SW480 (cell line): ENCODE data around the gene SFMBT2.
"Not testable (repeated sequence)": the region's sequence is repeated elsewhere in the genome, so short reads cannot be mapped to it uniquely, and the experiment has no call there.

Experiments
- DNase-seq: peaks from one replicate; pipeline ENCODE4 v3.0.0-alpha.2; 2016; ENCODE audit warnings: low spot score

Gene SFMBT2

GRCh38 chr10:7401156-7401555 is 9.7 kb downstream of the SFMBT2 start:
- no peak for DNase-seq

DNA sequence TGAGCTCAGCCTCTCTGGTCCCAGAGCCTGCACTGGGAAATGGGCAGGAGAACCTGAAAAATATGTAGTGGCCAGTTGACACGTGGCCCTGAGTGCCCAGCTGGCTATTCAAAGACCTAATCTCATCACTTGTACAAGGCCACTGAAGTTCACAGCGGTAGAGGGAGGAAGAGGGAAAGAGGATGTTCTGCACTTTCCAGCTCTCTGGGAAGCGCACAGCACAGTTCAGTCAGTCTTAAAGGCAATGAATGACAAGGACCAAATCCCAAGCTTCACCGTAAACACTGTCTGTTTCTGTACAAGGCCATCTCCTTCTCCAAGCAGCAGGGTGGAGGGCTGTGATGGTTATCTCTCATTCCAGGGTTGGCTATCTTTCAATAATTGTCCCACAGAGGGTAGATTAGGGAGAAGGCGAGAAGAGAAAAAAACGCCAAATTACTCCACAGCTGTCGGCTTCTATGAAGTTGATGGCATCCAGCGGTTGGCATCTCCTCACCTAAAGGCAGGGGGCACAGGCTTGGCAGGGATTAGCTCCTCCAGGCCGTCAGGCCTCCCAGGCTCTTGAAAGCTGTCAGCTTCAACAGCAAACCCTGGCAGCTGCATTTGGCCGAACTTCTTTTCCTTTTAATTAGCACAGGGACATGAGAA is 10.6 kb downstream of the SFMBT2 start:
- DNase-seq, result no peak

GRCh38 chr10:7399533-7399932 is 11.3 kb downstream of the SFMBT2 start:
- no peak for DNase-seq

DNA sequence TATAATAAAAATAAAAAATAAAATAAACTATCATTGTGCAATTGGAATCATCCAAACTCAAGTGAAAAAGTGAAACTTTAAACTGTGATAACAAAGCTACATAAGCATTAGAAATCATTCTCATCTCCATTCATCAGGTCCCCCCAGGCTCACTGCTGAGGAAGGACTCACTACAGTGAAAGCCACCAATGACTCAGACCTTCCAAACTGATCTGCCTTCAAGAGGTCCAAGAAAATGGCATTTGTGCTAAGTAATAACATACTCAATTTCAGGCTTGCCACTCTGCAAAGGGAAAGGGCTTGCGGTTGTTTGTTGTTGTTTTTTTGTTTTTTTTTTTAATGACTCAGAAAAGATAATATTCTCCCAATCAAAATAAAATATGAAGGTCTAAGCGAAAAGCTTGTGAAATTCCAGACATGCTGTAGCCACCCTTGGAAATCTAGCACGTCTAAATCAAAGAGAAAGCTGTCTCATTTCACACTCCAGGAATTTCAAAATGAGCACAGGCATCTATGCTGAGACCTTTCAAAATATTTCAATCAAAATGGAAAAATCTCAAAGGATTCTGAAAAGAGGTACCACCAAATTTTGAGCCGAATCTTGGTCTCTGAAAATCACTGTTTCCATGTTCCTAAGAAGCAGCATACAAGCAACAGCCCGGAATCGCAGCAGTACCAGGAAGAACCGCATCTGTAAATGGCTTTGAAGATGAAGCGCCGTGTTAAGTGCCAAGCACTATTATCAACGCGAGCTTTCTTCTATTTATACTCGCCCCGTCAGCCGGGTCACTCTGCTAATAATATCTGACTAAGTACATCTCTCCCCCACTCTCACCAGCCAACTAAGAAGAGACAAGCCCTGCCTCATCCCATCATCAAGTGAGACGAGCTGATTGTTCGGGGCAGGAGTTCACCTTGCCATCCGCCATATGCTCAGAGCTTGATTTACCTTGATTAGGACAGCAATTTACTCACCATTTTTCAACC is 13.5 kb downstream of the SFMBT2 start:
- no peak for DNase-seq

- not testable (repeated sequence) for DNase-seq
Observed at GRCh38 chr10:7392301-7392700, 18.5 kb downstream of the SFMBT2 start.

DNA sequence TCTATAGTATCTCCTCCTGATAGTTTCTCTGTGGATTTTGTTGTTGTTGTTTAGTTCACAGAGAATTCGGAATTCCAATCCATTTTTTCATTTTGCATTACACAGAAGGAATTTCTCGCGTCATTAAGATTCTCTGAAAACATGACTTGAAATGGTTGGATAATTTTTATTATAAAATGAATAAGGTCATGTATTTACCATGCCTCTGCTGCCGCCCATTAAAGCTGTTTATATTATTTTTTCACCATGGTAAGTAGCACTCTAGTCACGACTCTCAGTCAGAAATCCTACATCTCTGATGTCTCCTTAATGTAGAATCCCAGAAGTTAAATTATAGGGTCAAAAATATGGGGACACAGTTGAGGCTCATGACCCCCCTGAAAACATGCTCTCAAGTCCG is 19.1 kb downstream of the SFMBT2 start:
- DNase-seq, result no peak

GRCh38 chr10:7390689-7391110 is 20.1 kb downstream of the SFMBT2 start:
- not testable (repeated sequence) for DNase-seq

- DNase-seq, result no peak
Observed at GRCh38 chr10:7389844-7390243, 21.0 kb downstream of the SFMBT2 start.

- no peak for DNase-seq
Observed at GRCh38 chr10:7389346-7389745, 21.5 kb downstream of the SFMBT2 start.

DNA sequence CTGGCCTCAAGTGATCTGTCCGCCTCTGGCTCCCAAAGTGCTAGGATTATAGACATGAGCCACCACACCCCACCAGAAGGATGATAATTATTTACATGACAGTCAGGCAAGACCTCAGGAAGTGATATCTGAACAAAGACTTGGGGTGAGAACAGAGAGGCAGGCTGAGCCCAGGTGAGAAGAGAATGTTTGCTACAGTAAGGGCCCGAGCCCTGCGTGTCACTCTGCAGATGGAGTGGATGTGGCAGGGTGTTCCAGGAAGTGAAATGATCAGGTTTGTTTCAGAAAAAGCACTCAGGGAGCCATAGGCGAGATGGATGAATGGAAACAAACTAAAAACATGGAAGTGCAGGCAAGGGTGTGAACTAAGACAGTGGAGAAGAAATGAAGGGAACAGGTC is 22.2 kb downstream of the SFMBT2 start:
- DNase-seq, result no peak

- DNase-seq, result not testable (repeated sequence)
Observed at GRCh38 chr10:7388149-7388548, 22.7 kb downstream of the SFMBT2 start.

- no peak for DNase-seq
Observed at GRCh38 chr10:7385114-7385513, 25.7 kb downstream of the SFMBT2 start.

DNA sequence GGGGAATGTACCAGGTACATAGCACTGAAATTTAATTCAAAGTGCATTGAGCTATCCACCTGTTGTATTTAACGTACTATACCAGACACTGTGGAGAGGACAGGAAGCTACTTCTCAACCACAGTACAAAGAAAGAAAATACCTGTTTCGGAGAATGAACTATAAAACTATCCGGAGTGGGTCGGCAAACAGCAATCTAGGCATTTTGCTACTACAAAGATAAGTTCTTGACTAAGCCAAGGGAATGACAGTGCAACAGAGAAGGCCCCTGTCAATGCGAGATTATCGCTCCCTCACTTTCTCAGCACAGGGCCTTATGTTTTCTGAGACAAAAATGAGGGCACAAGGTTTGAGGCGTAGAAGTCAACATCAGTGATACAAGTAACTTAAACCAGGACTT is 27.4 kb downstream of the SFMBT2 start:
- no peak for DNase-seq

DNA sequence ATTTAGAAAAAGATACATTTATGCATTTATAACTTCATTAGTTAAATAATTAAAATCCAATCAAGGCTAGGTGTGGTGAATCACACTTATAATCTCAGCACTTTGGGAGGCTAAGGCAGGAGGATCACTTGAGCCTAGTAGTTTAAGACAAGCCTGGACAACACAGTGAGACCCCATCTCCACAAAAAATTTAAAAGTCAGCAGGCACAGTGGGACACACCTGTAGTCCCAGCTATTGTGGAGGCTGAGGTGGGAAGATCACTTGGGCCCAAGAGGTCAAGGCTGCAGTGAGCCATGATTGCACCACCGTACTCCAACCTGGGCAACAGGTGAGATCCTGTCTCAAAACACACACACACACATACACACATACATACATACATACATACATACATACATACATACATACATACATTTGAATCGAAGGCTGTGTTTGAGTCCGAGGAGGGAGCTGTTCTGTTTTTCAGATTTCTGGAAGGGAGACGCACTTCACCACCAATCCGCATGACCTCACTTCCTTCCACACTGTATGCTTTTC is 30.1 kb downstream of the SFMBT2 start:
- DNase-seq, result no peak

GRCh38 chr10:7378602-7379403 is 32.0 kb downstream of the SFMBT2 start:
- DNase-seq, result no peak

DNA sequence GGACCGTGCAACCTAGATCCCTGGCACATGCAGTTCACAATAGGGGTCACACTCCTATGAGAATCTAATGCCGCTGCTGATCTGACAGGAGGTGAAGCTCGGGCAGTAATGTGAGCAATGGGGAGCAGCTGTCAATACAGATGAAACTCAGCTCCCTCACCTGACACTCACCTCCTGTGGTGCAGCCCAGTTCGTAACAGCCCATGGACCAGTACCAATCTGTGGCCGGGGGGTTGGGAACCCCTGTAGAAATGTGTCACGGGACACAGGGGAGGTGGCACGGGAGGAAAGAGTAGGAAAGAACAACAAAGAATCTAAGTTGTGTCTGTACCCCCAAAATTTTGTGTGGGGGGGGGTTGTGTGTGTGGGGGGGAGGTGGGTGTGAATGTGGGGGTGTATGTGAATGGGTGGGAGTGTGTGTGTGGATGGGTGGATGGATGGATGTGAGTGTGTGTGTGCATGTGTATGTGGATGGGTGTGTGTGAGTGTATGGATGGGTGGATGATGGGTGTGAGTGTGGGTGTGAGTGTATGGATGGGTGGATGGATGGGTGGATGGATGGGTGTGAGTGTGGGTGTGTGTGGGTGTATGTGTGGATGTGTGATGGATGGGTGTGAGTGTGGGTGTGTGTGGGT is 33.1 kb downstream of the SFMBT2 start:
- no peak for DNase-seq

GRCh38 chr10:7374795-7375194 is 36.0 kb downstream of the SFMBT2 start:
- DNase-seq, result no peak

DNA sequence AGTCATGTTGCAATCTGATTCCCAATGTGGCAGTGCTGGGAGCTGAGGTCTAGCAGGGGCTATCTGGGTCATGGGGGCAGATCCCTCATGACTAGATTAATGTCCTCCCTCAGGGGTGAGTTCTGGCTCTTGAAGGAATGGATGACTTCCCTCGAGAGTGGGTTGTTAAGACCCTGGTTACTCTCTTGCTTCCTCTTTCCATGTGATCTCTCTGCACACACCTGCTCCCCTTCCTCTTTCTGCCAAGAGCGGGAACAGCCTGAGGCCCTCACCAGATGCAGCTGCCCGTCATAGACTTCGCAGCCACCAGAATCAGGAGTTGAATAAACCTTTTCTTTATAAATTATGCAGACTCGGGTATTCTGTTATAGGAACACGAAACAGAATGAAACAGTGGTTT is 37.8 kb downstream of the SFMBT2 start:
- no peak for DNase-seq

- DNase-seq, result no peak
Observed at GRCh38 chr10:7372504-7372903, 38.3 kb downstream of the SFMBT2 start.

DNA sequence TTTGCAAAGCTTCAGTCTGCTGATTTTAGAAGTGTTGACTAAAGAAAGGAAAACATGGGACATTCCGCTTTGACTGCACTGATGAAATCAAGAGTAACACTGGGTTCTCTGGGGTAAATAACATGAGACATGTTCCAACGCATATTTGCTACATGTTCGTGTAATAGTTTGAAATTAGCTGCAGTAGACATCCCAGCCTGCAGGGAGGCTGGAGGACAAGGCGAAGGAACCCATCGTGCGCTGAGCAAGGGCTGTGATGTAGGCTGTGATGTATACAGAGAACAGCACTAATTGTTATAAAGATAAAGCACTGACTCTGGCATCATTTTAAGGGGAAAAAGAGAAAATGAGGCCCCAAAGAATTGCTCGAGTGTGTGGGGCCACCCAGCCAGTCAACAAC is 40.3 kb downstream of the SFMBT2 start:
- no peak for DNase-seq

DNA sequence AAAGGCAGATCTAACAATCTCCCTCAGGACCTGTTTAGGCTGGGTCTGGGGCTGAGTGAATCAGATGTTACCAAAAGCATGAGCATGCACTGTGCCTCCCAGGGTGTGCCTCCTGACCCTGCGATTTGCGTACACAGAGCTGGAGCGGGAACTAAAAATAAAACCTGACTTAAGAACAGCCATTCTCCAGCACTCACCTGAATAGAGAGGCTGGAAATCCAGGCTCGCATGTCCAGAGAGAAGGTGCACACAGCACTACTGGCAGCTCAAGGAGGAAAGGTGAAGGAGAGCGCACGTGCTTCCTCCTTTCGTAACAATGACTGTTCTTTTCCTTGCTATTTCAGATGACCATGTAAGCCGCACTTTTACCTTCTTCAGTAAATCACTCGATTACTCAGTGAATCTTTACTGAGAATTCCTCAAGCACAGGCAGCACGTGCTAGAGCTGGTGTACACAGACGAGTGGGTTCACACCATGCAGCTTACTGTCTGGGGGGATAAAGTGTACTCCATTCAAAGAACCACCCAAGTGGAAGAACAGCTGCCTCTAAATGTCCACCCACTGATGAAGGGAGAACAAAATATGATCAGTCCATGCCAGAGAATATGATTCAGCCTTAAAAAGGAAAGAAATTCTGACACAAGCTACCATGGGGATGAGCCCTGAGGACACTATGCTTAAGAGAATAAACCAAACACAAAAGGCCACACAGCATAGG is 45.6 kb downstream of the SFMBT2 start:
- no peak for DNase-seq
